ENCODE data around the gene OR6P1. TPM values are rescaled to one million over a fixed set of nuclear protein-coding genes. Genes with fewer than 3 reads are reported as not detected.

OR6P1 gene
- total RNA-seq, 1 experiment from 2014 or later, result not detected

GRCh38 chr1:158563853-158564252 is 6.5 kb downstream of the OR6P1 start:
- Histone ChIP-seq H3T11ph (ENCODE audit: low read length) (no peak overlapping the region), H4K8ac (replicated peaks; ENCODE audit: insufficient read length, low read depth, low read length) (no peak overlapping the region), H4K20me1 (ENCODE audit: control insufficient read depth, insufficient read depth, insufficient read length) (no peaks in the 10 kb centered on the region), H2BK12ac (ENCODE audit: insufficient read length, low read depth, low read length) (no peak overlapping the region), H3K9me3 (ENCODE audit: control insufficient read depth, low read depth, low read length) (no peaks in the 10 kb centered on the region), H3K4me1 (ENCODE audit: insufficient read depth, low read length) (no peaks in the 10 kb centered on the region), H3K14ac (ENCODE audit: insufficient read depth, low read length) (no peak overlapping the region), H4K5ac (ENCODE audit: insufficient read length, low read depth, low read length) (no peak overlapping the region), H2BK5ac (ENCODE audit: insufficient read length, low read length) (no peak overlapping the region), H3K9ac (ENCODE audit: extremely low read depth, insufficient read length, low read length) (no peak overlapping the region), H3K27me3 (ENCODE audit: insufficient read depth, low read length) (no peaks in the 10 kb centered on the region), H2BK15ac (ENCODE audit: low read depth, low read length) (no peak overlapping the region), H3K27ac (ENCODE audit: insufficient read length, low read depth, low read length) (no peak overlapping the region), H4K91ac (ENCODE audit: insufficient read length, low read depth, low read length) (no peak overlapping the region), H3K18ac (ENCODE audit: insufficient read length, low read depth, low read length) (no peak overlapping the region), H2BK120ac (ENCODE audit: low read depth, low read length, poor library complexity, severe bottlenecking) (no peak overlapping the region), H3K23me2 (ENCODE audit: insufficient read length, low read depth, low read length, poor library complexity, severe bottlenecking) (no peaks in the 10 kb centered on the region), H3K79me1 (ENCODE audit: insufficient read depth, low read depth, low read length, poor library complexity, severe bottlenecking) (no peaks in the 10 kb centered on the region), H3K79me2 (ENCODE audit: insufficient read depth, low read length) (no peaks in the 10 kb centered on the region), H2AFZ (ENCODE audit: low read length) (no peak overlapping the region), H2BK20ac (ENCODE audit: low read depth, low read length, poor library complexity, severe bottlenecking) (no peak overlapping the region), H3K4ac (ENCODE audit: low read depth, low read length) (no peak overlapping the region), H3K23ac (ENCODE audit: insufficient read length, low read depth, low read length) (no peak overlapping the region), H2AK5ac (ENCODE audit: insufficient read length, low read length) (no peak overlapping the region), H3K56ac (ENCODE audit: insufficient read length, low read depth, low read length) (no peak overlapping the region), H3K4me2 (ENCODE audit: insufficient read depth, insufficient read length, low read length) (no peak overlapping the region)
- no peak overlapping the region for H3K4me3 Mint-ChIP-seq
- no peaks in the 10 kb centered on the region for H3K4me1 Mint-ChIP-seq
- DNase-seq, result no peak
- H3K9me3 Mint-ChIP-seq, result no peaks in the 10 kb centered on the region
- no CpG with 5 or more reads among the region's 2 CpGs for WGBS (ENCODE audit: extremely low coverage, insufficient read length, low lambda C conversion rate)
- no peak for TF ChIP-seq CTCF (conservative IDR thresholded peaks at IDR 0.05)
- no peaks in the 10 kb centered on the region for H3K27me3 Mint-ChIP-seq (ENCODE audit: low read depth)
- no peaks in the 10 kb centered on the region for H3K36me3 Mint-ChIP-seq (ENCODE audit: insufficient read depth in 1 of 3, low read depth in 3 of 3)
- no peak overlapping the region for H3K27ac Mint-ChIP-seq
